ENCODE results near the gene PDE4C.
A peak's percentile ranks its signal among the peaks of the same experiment; 100 is the strongest.

Gene PDE4C

DNA sequence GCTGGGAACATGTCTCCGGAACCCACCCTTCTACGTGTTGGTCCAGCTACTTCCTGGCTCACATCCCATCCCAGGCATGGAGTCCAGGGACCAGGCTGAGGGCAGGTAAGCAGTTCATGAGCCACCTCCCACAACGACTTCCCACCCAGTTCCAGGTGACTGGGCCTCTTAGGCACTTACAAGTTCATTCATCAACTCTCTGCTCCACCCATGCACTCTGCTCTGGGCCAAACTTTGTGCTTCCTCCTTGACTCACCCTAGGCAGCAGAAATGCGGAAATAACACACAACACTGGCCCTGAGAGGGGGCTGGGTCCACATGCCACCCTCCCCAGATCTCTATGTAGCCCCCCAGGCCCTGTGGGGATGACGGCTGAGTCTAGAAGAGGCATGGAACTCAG lies 27.5 kb upstream of the PDE4C start:
- H3K36me3 ChIP-seq (ENCODE audit: control insufficient read depth, insufficient read depth, low read length): no peaks in the 10 kb centered on the region
- no peaks in the 10 kb centered on the region for H3K27me3 ChIP-seq (replicated peaks; ENCODE audit: control insufficient read depth, insufficient read depth, low read length, poor library complexity, severe bottlenecking)
- H3K27ac ChIP-seq (ENCODE audit: insufficient read depth, low read length, poor library complexity, severe bottlenecking): no peak overlapping the region
- no peak overlapping the region for H3K4me3 ChIP-seq (ENCODE audit: insufficient read depth, low read depth, low read length, poor library complexity, severe bottlenecking)
- no peak for DNase-seq
- H3K4me1 ChIP-seq (ENCODE audit: control insufficient read depth, insufficient read depth, low read length, poor library complexity, severe bottlenecking): no peaks in the 10 kb centered on the region
- H3K9me3 ChIP-seq (ENCODE audit: control insufficient read depth, low read length): no peaks in the 10 kb centered on the region

DNA sequence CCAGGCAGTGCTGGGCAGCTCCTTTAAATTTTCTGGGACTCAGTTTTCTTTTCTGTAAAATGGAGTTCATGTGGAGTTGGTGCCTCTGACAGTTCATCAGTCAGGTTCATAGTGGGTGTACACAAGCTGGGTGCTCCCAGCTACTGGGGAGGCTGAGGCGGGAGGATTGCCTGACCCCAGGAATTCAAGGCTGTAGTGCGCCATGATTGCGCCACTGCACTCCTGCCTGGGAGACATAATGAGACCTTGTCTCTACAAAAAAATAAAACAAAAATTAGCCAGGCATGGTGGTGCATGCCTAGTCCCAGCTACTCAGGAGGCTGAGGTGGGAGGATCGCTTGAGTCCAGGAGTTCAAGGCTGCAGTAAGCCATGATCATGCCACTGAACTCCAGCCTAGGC lies 26.9 kb upstream of the PDE4C start:
- H3K9me3 ChIP-seq (ENCODE audit: control insufficient read depth, low read length): no peaks in the 10 kb centered on the region
- H3K27ac ChIP-seq (ENCODE audit: insufficient read depth, low read length, poor library complexity, severe bottlenecking): no peak overlapping the region
- H3K4me1 ChIP-seq (ENCODE audit: control insufficient read depth, insufficient read depth, low read length, poor library complexity, severe bottlenecking): no peaks in the 10 kb centered on the region

DNA sequence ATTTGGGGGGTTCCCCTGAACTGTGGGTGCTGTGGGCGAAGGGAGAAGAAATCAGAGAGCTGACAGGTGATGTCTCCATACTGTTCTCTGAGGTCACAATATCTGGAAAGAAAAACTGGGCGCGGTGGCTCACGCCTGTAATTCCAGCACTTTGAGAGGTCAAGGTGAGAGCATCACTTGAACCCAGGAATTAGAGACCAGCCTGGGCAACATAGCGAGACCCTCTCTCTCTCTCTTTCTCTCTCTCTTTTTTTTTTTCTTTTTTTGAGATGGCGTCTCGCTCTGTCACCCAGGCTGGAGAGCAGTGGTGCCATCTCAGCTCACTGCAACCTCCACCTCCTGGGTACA lies 26.1 kb upstream of the PDE4C start:
- Histone ChIP-seq H3K9me3 (ENCODE audit: control insufficient read depth, low read length) (no peaks in the 10 kb centered on the region), H3K27ac (ENCODE audit: insufficient read depth, low read length, poor library complexity, severe bottlenecking) (no peak overlapping the region), H3K36me3 (ENCODE audit: control insufficient read depth, insufficient read depth, low read length) (no peaks in the 10 kb centered on the region), H3K4me1 (ENCODE audit: control insufficient read depth, insufficient read depth, low read length, poor library complexity, severe bottlenecking) (no peaks in the 10 kb centered on the region), H3K4me3 (ENCODE audit: insufficient read depth, low read depth, low read length, poor library complexity, severe bottlenecking) (no peak overlapping the region), H3K27me3 (replicated peaks; ENCODE audit: control insufficient read depth, insufficient read depth, low read length, poor library complexity, severe bottlenecking) (no peaks in the 10 kb centered on the region)
- no peak for DNase-seq

More for the DNA sequence above, 26.9 kb upstream of the PDE4C start:
- H3K4me3 ChIP-seq (ENCODE audit: insufficient read depth, low read depth, low read length, poor library complexity, severe bottlenecking): no peak overlapping the region
- no peaks in the 10 kb centered on the region for H3K36me3 ChIP-seq (ENCODE audit: control insufficient read depth, insufficient read depth, low read length)
- no peaks in the 10 kb centered on the region for H3K27me3 ChIP-seq (replicated peaks; ENCODE audit: control insufficient read depth, insufficient read depth, low read length, poor library complexity, severe bottlenecking)
- no peak for DNase-seq

DNA sequence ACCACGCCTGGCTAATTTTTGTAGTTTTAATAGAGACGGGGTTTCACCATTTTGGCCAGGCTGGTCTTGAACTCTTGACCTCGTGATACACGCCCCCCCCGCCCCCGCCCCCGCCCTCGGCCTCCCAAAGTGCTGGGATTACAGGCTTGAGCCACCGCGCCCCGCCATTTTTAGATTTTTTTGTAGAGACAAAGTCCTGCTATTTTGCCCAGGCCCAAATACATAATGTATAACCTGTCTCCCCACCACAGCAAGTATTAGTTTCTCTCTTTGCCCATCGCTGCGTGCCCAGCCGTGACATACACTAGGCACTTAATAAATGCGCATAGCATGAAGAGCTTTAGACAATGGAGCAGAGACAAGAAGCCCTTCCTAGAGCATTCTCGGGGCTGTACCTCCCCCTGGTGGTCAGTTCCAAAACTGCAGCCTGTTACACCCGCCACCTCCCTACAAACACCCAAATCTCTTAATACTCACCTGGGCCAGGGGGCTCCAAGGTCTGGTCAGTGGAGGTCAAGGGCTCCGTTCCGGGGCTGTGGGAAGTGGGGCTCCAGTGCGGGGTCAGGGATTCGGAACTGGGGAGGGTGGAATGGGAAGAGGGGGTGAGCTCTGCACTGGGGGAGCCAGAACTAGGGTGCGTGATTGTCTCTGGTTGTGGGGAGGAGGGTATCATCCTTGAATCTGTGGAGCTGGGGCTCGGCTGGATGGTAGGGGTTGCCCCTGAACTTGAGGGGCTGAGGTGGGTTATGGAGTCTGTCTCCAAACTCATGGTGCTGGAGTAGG lies 25.5 kb upstream of the PDE4C start:
- Histone ChIP-seq H3K9me3 (ENCODE audit: control insufficient read depth, low read length) (no peaks in the 10 kb centered on the region), H3K27me3 (replicated peaks; ENCODE audit: control insufficient read depth, insufficient read depth, low read length, poor library complexity, severe bottlenecking) (no peaks in the 10 kb centered on the region), H3K36me3 (ENCODE audit: control insufficient read depth, insufficient read depth, low read length) (no peaks in the 10 kb centered on the region), H3K4me1 (ENCODE audit: control insufficient read depth, insufficient read depth, low read length, poor library complexity, severe bottlenecking) (no peaks in the 10 kb centered on the region), H3K4me3 (ENCODE audit: insufficient read depth, low read depth, low read length, poor library complexity, severe bottlenecking) (no peak overlapping the region), H3K27ac (ENCODE audit: insufficient read depth, low read length, poor library complexity, severe bottlenecking) (no peak overlapping the region)
- DNase-seq: peak; percentile 58 to 65 (median 65)

DNA sequence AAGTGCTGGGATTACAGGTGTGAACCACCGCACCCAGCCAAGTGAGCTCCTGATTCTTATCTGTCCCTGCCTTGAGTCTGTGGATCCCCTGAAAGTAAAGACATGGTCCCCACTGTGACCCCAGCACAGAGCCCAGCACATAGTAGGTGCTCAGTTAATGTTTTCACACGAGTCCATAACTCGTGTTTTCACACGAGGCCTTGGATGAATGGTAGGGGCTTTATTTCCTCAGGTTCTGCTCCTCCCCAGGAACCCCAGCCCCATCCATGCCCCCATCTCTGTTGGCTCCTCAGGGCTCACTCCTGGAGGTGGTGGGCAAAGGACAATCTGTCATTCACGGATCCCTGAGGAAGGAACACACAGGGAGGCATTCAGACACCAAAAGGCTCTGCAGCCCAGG lies 23.6 kb upstream of the PDE4C start:
- Histone ChIP-seq H3K27ac (ENCODE audit: insufficient read depth, low read length, poor library complexity, severe bottlenecking) (no peak overlapping the region), H3K36me3 (ENCODE audit: control insufficient read depth, insufficient read depth, low read length) (no peaks in the 10 kb centered on the region), H3K9me3 (ENCODE audit: control insufficient read depth, low read length) (no peaks in the 10 kb centered on the region), H3K27me3 (replicated peaks; ENCODE audit: control insufficient read depth, insufficient read depth, low read length, poor library complexity, severe bottlenecking) (no peaks in the 10 kb centered on the region), H3K4me1 (ENCODE audit: control insufficient read depth, insufficient read depth, low read length, poor library complexity, severe bottlenecking) (no peaks in the 10 kb centered on the region), H3K4me3 (ENCODE audit: insufficient read depth, low read depth, low read length, poor library complexity, severe bottlenecking) (no peak overlapping the region)
- DNase-seq: no peak

DNA sequence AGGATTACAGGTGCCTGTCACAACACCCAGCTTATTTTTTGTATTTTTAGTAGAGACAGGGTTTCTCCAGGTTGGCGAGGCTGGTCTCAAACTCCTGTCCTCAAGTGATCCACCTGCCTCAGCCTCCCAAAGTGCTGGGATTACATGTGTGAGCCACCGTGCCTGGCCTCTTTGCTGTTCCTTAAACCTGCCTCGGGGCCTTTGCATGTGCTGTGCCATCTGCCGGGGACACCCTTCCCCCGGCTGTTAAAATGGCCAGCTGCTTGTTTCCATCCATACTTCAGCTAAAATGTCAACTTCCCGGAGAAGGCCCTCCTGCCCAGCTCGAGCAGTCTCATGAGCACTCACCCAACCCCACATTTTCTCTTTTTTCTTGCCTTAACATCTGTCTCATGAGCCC lies 19.1 kb upstream of the PDE4C start:
- DNase-seq: no peak
- Histone ChIP-seq H3K27me3 (replicated peaks; ENCODE audit: control insufficient read depth, insufficient read depth, low read length, poor library complexity, severe bottlenecking) (no peaks in the 10 kb centered on the region), H3K27ac (ENCODE audit: insufficient read depth, low read length, poor library complexity, severe bottlenecking) (no peak overlapping the region), H3K4me1 (ENCODE audit: control insufficient read depth, insufficient read depth, low read length, poor library complexity, severe bottlenecking) (no peaks in the 10 kb centered on the region), H3K36me3 (ENCODE audit: control insufficient read depth, insufficient read depth, low read length) (no peaks in the 10 kb centered on the region), H3K9me3 (ENCODE audit: control insufficient read depth, low read length) (no peaks in the 10 kb centered on the region), H3K4me3 (ENCODE audit: insufficient read depth, low read depth, low read length, poor library complexity, severe bottlenecking) (no peak overlapping the region)

DNA sequence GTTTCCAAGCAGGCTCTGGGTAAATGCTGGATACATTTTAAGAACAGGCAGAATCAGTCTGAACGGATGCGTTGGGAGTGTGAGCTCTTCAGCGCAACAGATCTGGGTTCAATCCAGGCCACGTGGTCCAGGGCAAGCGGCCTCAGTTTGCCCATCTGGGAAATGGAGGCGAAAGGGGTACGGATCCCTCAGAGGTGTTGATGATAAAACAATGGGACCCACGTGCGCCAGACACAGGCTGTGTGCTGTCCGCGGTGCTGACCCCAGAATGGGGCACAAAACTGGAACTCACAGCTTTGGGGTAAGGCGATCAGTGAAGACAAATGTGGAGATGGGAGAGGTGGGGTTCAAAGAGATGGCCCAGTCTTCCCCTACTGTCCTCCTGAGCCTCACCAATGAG lies 13.1 kb upstream of the PDE4C start:
- H3K9me3 ChIP-seq (ENCODE audit: control insufficient read depth, low read length): no peaks in the 10 kb centered on the region
- no peaks in the 10 kb centered on the region for H3K4me1 ChIP-seq (ENCODE audit: control insufficient read depth, insufficient read depth, low read length, poor library complexity, severe bottlenecking)
- no peaks in the 10 kb centered on the region for H3K36me3 ChIP-seq (ENCODE audit: control insufficient read depth, insufficient read depth, low read length)
- no peak for DNase-seq
- H3K27me3 ChIP-seq (replicated peaks; ENCODE audit: control insufficient read depth, insufficient read depth, low read length, poor library complexity, severe bottlenecking): peaks cover 4% of the 10 kb centered on the region
- no peak overlapping the region for H3K4me3 ChIP-seq (ENCODE audit: insufficient read depth, low read depth, low read length, poor library complexity, severe bottlenecking)
- no peak overlapping the region for H3K27ac ChIP-seq (ENCODE audit: insufficient read depth, low read length, poor library complexity, severe bottlenecking)

DNA sequence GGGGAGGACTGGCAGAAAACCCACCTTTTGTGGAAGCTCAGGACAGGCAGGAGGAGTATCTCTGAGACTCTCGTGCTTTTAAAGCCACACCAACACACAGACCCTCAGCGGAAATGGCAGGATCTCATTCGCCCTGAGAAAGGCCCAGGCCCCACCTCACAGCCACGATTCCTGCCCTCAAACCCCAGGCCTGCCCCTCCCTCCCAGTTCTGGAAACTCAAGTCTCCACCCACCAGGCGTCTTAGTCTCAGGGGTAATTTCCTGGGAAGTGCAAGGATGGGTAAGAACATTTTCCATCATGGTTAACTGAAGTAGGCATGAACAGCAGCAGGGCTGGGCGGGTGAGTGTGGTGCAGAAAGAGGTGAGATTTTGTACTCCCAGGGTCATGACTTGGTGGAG lies 8.0 kb upstream of the PDE4C start:
- no peak overlapping the region for H3K27ac ChIP-seq (ENCODE audit: insufficient read depth, low read length, poor library complexity, severe bottlenecking)
- H3K4me3 ChIP-seq (ENCODE audit: insufficient read depth, low read depth, low read length, poor library complexity, severe bottlenecking): no peak overlapping the region
- H3K36me3 ChIP-seq (ENCODE audit: control insufficient read depth, insufficient read depth, low read length): no peaks in the 10 kb centered on the region
- no peaks in the 10 kb centered on the region for H3K9me3 ChIP-seq (ENCODE audit: control insufficient read depth, low read length)
- no peak for DNase-seq
- H3K27me3 ChIP-seq (replicated peaks; ENCODE audit: control insufficient read depth, insufficient read depth, low read length, poor library complexity, severe bottlenecking): peaks cover 35% of the 10 kb centered on the region
- H3K4me1 ChIP-seq (ENCODE audit: control insufficient read depth, insufficient read depth, low read length, poor library complexity, severe bottlenecking): no peaks in the 10 kb centered on the region

DNA sequence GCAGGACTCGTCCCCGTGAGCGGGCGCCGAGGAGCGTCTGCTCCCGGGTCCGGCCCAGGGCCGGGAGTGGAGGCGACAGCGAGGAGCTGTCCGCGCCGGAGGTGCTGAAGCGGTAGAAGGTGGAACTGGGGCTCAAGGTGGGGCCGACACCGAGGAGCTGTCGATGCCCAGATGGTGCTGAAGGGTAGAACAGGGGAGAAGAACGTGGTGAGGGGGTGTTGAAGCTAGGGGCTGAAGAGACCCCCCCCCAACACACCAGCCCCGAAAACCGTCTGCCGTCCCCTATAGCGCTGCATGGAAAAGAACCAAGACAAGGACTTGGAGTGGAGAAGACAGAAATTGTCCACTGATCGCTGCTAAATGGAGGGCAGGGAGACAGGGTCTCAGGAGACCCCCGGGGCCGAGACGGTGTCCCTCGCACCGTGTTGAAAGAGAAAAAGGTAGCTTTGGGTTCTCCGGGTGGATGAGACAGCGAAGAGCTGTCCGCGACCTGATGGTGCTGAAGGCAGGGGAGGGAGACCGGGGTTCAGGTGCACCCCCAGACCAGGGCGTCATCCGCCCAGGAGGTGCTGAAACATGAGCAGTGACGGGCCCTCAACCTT lies 7.1 kb upstream of the PDE4C start:
- DNase-seq: peak in 2 of 3 donors; percentile 22 to 30
- H3K9me3 ChIP-seq (ENCODE audit: control insufficient read depth, low read length): no peaks in the 10 kb centered on the region

DNA sequence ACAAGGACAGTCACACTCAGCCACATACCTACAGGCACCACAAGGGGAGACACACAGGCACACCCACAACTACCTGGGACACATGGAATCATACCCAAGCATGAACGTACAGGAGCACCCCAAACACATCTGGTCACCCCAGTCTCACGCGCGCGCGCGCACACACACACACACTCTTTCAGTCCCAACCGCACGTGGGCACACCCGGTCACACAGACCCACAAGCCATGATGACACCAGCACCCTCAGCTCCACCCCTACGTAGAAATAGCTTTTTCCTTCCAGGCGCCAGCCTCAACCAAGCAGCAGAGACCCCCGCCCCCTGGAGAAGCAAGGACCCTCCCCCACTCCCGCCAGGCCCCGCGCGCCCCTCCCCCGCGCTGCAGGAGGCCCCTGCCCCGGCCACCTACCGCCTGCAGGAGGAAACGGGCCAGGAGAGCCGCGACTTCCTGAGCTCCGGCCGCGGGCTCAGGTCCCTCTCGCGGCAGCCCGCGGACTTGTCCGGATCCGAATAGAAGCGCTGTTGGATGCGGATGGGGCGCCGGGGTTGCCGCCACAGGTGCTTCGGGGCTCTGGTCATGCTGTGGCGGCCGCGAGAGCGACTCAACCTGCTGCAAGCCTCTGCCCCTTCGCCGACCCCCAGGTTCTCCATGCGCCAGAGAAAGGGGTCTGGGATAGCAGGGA lies 6.4 kb upstream of the PDE4C start:
- Histone ChIP-seq H3K27me3 (replicated peaks; ENCODE audit: control insufficient read depth, insufficient read depth, low read length, poor library complexity, severe bottlenecking) (peaks cover 43% of the 10 kb centered on the region), H3K4me3 (ENCODE audit: insufficient read depth, low read depth, low read length, poor library complexity, severe bottlenecking) (no peak overlapping the region)
- DNase-seq: no peak

More for the DNA sequence above, 7.1 kb upstream of the PDE4C start:
- no peaks in the 10 kb centered on the region for H3K4me1 ChIP-seq (ENCODE audit: control insufficient read depth, insufficient read depth, low read length, poor library complexity, severe bottlenecking)
- H3K27ac ChIP-seq (ENCODE audit: insufficient read depth, low read length, poor library complexity, severe bottlenecking): no peak overlapping the region
- peaks cover 39% of the 10 kb centered on the region for H3K27me3 ChIP-seq (replicated peaks; ENCODE audit: control insufficient read depth, insufficient read depth, low read length, poor library complexity, severe bottlenecking)
- no peaks in the 10 kb centered on the region for H3K36me3 ChIP-seq (ENCODE audit: control insufficient read depth, insufficient read depth, low read length)
- H3K4me3 ChIP-seq (ENCODE audit: insufficient read depth, low read depth, low read length, poor library complexity, severe bottlenecking): no peak overlapping the region

More for the DNA sequence above, 6.4 kb upstream of the PDE4C start:
- Histone ChIP-seq H3K36me3 (ENCODE audit: control insufficient read depth, insufficient read depth, low read length) (no peaks in the 10 kb centered on the region), H3K9me3 (ENCODE audit: control insufficient read depth, low read length) (no peaks in the 10 kb centered on the region), H3K27ac (ENCODE audit: insufficient read depth, low read length, poor library complexity, severe bottlenecking) (no peak overlapping the region), H3K4me1 (ENCODE audit: control insufficient read depth, insufficient read depth, low read length, poor library complexity, severe bottlenecking) (no peaks in the 10 kb centered on the region)
